Epidermal melanocyte (primary cell): Measurements from ENCODE around the gene HIVEP1.

Experiments used
- DNase-seq: peaks from one replicate; pipeline ENCODE4 v3.0.0; 2011; ENCODE audit warnings: low spot score; ENCODE audit not compliant: insufficient read length

Gene HIVEP1

DNA sequence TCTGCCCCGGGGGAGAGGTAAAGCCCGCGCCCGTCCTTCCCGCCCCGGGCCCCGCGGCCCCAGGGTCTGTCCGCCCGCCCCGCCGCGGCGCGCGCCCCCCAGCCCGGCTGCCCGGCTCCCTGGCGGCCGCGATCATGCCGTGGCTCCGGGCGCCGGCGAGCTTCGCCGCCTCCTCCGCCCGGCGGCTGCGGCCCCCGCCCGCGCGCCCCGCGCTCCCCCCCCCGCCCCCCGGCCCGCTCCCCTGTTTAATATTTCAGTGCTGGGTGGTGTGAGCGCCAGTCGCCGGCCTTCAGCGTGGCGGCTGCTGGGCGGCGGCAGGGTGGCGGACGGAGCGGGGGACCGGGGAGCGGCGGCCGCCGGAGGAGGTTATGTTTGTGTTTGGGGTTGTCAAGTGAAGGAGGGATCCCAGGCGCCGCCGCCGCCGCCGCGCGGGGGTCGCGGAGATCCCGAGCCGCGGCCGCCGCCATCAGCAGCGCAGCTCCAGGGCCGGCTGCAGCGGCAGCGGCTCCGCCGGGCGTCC is at the start of gene HIVEP1:
TSS of gene HIVEP1 (plus strand) at position 275 of the 520 bp plus-strand sequence. CDS start 3,317 bp downstream, outside the sequence.
- DNase-seq, result no peak

DNA sequence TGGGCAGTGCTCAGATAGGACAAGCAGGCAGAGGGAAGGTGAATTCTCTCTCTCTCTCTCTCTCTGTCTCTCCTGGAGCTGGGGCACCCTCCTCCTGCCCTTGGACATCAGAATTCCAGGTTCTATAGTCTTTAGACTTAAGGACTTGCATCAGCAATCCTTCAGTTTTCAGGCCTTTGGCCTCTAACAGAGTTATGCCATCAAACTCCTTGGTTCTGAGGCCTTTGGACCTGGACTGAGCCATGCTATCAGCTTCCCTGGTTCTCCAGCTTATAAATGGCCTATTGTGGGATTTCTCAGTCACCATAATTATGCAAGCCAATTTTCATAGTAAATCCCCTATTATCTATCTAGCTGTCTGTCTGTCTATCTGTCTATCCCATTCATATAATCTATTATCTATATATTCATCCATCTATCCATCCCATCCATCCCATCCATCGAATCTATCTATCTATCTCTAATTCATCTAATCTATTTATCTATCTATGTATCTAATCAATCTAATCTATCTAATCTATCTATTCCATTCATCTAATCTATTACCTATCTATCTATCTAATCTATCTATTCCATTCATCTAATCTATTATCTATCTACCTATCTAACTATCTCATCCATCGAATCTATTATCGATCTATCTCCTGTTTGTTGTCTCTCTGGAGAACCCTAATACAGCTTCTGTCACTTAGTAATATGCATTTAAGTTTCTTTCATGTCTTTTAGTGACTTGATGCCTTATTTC is 48.2 kb upstream of the HIVEP1 start:
- no peak for DNase-seq

DNA sequence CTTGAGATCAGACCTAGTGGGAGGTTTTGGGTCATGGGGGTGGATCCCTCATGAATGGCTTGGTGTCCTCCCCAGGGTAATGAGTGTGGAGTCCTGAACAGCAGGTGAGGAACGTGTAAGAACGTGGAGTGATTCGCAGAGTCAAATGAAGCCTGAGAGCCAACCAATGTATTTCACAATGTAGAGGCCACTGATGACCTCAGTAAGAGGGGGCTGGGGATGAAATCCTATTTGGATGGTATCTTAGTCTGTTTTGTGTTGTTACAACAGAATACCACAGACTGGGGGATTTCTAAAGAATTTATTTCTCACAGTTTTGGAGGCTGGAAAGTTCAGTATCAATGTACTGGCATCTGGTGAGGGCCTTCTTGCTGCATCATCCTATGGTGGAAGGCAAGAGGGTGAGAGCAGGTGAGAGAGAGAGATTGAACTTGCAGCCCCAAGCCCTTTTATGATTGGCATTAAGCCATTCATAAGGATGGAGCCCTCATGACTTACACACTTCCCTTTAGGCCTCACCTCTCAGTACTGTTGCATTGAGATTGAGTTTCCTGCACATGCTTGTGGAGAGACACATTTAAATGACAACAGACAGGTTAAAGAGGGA is 47.3 kb upstream of the HIVEP1 start:
- DNase-seq, result no peak

DNA sequence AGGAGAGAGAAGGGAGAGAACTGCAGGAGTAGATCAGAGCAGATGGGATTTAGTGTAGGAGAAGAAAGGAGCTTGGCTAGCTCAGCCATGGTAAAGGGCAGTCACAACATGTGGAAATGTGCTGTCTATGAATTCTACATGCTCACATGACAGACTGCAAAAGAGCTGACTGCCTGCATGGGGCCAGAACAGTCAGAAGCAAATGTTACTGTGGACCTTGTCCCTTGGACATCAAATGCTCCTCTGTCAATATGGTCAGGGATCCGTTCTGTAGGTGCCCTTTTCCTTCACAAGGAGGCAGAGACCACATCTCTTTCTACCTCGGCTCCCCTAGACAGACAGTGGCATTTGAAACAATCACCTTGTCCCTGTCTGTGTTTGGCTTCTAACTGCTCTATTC is 46.6 kb upstream of the HIVEP1 start:
- no peak for DNase-seq

DNA sequence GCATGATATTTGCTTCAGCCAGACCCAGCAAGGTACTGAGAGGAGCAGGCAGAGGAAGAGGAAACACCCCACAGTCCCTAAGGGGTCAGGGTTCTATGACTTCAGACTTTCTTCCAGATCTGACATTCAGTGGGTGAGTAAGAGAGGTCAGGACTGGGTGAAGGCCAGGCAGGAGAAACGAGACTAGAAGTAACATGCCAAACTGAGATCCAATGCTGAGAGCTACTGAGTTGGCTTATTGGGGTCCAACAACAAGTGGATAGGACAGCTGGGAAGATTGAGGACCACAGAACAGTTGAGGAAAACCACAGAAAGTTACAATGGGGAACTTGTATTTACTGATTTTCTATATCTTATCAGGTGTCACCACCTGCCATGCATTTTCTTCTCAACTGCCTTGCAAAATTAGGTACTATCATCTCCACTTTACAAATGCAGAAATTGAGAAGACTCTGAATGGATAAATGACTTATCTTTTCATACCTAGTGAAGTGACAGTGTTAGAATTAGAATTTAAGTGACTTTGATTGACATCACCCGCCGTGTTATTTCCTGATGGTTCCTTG is 43.8 kb upstream of the HIVEP1 start:
- no peak for DNase-seq

DNA sequence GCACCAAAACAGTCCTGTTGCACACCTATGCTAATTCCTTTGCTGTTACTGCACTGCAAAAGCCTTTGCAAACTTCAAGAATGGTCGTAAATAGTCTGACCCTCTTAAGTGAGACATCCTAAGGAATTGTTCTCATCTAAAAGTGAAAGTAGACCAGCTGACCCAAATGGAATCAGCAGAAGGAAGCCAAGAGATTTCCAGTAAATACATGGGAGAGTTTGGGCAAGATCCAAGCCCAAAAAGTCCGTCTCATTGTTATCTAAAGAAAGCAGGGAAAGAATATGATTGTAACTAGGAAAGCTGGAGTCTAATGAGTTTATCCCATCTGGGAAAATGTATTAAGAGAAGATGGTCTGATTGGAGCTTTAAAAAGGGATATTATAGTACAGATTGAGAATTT is 43.0 kb upstream of the HIVEP1 start:
- DNase-seq, result no peak

DNA sequence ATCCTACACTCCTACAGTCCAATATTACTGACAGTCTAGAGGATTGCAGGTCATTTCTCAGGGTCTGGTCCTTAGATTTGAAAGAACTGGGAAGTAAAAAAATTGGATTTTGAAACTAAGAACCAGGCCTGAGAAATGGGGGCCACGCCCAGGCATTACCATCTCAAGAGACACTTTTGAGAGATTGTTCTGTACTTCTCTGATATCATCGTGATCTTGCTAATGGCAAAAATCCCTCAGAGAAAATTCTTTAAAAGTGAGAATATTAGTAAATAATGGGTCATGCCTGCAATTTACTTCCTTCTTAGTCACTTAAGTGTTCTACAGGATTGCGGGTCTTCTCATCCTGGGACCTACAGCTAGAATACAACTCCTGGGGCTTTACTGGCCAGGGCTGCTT is 42.0 kb upstream of the HIVEP1 start:
- no peak for DNase-seq

DNA sequence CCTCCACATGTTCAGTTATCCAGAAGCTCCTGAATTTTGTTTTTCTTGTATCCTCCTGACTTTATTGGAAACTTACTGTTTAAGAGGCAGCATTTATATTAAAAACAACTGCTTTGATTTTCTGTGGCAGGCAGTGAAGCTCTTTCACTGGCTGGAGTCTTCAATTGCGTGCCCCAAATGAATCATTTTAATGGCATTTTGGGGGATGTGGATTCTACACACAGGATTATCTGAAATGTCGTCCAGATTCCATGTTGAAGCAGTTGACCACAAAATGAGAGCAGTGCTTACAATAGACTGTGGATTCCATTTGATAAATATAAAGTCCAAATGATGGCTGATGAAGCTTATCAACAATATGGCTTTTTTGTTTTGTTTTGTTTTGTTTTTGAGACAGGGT is 41.0 kb upstream of the HIVEP1 start:
- DNase-seq, result peak; percentile 22

DNA sequence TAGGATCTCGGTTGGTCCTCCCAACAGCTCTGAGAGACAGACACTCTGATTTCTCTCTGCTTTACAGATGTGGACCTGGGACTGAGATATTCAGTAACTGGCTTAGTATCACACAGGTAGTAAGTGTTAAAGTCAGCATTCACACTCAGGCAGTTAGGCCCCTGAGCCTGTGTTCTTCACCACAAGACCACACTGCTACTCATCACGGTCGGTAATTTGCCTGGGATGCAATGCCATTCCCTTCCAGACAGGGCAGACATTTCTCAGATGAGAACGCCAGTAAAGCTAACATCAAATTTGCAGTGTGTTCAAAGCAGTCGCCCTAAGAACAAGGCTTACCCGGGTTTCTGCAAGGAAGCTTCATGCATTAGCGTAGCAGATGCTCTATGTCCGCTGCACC is 39.8 kb upstream of the HIVEP1 start:
- DNase-seq, result no peak

DNA sequence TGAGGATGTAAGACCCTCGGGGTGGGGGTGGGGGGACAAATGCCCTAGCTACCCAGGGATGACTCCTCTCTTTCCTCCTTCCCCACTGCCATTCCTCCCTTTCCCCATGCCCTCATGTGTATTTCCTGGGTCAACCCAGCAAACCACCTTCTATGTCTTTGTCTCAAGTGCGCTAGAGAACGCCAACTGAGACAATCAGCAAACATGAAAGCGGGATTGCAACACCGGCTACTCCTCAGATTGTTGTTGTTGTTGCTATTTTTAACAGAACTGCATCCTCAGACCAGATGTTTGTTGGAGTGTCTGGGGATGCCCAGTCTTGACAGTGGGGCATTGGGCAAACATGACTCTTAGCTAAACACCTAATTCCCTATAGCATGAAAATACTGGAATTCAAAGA is 39.3 kb upstream of the HIVEP1 start:
- no peak for DNase-seq

DNA sequence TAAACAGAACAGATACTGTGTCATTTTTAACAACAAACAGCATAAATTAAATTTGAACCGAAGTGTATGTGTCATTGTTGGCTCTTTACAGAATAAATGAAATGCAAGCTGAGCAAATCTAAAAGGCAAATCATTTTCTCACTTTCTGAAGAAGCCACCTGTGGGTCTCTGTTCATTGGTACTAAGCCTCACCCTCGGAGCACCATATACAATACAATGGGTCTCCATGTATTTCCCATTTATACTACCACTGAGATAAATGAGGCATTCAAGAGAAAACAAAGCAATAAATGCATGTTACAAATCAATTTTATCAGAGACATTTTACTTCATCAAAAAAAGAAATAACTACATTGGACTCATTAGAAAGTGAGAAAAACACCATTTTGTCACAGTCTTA is 38.9 kb upstream of the HIVEP1 start:
- DNase-seq, result no peak

DNA sequence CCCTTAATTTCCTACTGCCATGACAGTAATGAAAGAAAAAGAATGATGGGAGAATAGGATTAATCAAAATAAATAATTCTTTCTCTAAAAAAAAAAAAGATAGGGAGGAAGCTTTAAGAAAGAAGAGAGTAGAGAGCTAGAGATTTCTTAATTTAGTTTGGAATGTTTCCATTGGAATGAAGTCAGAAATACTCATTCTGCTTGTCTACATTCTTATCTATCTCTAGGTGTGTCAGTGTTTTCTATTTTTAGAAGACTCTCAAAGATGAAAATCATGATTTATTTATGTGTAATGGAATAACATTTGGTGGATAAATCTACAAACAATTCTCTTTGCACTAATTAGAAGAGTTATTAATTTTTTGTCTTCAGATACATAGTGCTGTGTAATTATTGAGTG is 38.0 kb upstream of the HIVEP1 start:
- DNase-seq, result no peak

DNA sequence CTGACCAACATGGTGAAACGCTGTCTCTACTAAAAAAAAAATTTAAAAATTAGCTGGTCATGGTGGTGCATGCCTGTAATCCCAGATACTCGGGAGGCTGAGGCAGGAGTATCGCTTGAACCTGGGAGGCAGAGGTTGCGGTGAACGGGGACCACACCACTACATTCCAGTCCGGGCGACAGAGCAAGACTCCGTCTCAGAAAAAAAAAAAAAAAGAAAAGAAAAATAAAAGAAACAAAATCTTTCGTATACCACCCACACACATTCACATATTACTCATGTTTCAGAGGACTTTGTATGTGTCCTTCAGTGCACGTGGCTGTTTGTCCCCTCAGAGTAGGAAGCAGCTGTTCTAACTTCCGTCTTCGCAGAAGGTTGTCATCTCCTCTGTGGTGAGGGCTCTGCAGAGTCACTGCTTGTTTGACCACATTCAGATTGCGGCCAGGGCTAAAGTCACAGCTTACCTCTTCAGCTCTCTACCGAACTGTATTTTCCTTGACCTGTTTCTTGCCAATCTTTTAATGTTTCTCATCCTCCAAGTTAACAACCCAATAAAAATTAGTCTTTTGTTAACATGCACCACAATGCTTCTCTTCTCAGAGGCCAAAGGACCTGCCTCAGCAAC is 36.6 kb upstream of the HIVEP1 start:
- no peak for DNase-seq

DNA sequence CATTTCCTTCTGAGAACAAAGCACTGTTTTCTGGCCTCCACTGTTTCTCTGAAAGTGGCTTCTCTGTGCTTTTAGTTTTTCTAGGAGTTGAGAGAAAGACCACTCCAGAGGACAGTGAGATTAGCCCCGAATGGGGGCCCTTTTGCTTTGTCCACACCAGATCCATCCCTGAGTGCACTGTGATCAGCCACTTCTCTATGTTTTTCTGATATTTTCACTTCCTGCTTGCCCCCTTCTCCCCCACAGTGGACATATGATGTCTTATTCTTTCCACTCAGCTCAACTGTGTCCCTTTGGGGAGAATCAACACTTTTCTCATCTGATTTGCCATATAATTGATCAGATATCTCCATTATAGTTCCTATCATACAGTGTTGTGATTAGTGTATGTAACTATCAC is 35.6 kb upstream of the HIVEP1 start:
- no peak for DNase-seq

DNA sequence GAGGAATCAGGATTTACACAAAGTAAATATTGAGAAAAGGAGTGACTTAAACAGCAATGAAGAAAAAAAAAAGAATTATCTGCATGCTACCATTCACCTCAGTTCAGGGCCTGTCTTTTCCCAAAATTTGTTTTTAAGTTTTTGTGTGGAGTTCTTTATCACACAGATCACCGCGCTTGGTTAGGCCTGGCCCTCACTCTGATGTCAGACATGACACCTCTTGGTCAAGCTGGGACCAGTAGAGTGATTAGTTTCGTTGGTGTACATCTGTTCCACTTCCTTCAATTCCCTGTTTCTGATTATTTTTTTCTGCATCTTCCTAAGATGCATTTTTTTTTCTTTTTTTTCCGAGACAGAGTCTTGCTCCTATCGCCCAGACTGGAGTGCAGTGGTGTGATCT is 34.9 kb upstream of the HIVEP1 start:
- DNase-seq, result no peak

DNA sequence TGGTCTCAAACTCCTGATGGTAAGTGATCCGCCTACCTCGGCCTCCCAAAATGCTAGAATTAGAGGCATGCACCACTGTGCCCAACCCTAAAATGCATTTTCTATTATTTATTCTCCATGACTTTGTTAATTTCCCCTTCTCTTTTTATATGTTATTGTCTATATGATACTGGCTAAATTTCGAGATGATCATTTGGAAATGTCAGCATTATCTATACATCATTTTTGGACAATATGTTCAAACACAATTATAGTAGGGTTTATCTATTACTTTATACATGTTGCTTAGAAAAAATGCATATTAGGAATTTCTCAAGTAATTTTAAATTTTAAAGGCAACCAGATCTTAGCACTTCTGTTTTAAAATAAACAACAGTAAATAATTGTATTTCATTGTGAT is 34.4 kb upstream of the HIVEP1 start:
- no peak for DNase-seq

DNA sequence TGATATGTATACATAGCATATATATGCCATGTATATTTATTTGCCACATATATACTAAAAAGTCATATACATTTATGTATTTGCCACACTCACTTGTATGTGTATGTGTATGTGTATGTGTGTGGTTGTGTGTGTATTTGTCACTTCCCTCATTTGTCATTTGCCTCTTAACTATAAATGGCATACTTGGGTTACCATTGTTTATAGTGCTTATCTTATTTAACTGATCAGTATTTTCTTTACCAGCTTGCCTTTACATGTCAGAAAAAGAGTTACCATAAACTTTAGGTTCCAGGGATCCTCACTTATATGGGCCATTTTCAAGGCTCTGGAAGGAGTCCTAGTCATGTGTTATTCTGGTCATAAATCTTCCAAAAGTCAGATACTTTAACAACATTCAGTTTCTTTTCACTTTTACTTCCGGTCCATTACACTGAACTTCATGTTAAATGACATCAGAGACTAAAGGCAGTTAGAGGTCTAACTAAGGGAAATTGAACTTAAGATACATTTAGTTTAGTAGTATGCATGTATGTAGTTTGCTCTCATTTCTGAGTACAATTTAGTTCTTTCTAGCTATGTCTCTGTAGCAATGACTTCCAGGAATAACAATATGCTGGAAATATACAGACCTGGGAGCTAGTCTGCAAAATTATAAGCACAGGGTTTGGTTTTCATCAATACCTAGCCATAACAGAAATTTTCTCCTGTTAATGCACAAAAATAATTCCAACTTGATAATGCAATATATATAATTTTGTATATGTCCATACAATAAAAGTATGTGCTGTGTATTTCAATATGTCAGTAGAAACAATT is 33.7 kb upstream of the HIVEP1 start:
- DNase-seq, result no peak

DNA sequence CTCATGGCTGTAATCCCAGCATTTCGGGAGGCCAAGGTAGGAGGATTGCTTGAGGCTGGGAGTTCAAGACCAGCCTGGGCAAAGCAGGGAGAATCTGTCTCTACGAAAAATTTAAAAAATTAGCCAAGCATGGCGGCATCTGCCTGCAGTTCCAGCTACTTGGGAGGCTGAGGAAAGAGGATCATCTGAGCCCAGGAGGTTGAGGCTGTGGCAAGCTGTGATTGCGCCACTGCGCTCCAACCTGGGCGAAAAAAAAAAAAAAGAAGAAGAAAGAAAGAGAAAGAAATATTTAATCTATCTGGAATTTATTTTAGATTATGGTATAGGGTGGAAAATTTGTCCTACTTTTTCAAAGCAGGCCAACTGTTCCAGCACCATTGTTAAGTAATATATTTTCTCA is 32.2 kb upstream of the HIVEP1 start:
- DNase-seq, result no peak

DNA sequence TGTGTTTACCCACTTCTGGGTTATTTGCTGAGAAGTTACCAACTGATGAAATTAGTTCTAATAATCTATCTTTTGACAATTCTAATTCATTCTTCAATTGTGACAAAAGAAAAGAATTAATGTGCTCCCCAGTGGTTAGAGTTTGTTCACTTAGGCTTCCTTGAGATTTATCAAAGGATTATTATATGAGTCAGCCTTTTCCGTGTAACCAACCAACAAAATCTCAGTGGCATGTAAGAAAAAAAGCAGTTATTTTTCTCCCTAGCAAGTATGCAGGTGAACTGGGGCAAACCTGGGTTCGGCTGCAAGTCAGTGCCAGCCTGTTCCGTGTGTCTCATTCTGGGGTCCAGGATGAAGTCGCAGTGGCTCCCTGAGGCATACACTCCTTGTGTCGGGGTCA is 28.8 kb upstream of the HIVEP1 start:
- DNase-seq, result no peak

DNA sequence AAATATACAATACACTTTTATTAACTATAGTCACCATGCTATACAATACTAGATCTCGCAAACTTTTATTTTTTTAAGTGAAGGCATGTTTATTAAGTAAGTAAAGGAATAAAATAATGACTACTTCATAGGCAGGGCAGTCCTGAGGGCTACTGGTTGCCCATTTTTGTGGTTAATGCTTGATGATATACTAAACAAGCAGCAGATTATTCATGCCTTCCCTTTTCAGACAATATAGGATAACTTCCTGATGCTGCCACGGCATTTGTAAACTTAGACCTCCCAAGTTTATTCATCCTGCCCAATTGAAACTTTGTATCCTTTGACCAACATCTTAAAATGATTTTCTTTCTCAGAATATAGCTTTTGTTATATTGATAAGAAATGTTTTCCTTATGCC is 24.7 kb upstream of the HIVEP1 start:
- DNase-seq, result no peak

DNA sequence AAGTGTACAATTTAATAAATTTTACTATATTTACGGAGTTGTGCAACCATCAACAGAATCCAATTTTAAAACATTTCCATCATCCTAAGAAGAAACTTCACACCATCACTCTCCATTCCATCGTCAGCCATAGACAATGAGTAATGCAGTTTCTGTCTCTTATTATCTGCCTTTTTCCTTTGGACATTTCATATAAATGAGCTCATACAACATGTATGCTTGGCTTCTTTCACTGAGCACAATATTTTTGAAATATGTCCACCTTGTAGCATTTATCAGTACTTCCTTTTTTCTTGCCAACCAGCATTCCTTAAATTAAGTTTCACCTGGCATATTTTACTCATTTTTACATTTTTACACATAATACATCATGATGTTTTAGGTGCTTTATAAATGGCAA is 22.7 kb upstream of the HIVEP1 start:
- no peak for DNase-seq

DNA sequence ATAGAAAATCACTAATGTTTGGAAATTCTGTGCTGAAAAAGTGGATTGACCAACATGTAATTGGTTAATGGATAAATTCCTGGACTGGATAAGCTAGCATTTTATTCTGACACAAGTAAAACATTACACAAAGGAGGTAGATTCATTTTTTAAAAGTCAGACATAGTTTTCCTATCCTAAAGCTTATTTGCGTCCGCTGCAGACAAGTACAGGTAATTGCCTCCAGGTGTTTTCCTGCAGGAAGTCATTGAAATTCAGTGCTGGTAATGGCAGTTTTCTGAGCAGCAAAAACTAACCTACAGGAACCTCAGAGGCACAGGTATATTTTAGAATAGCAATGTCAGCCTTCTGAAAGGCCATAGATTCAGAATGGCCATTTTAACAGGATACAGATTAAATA is 20.0 kb upstream of the HIVEP1 start:
- no peak for DNase-seq
